ENCODE measurements around the gene TOR4A. TPM values are rescaled to one million over a fixed set of nuclear protein-coding genes. Genes with fewer than 3 reads are reported as not detected.
A peak's percentile ranks its signal among the peaks of the same experiment; 100 is the strongest.
"Not testable (repeated sequence)": the region's sequence is repeated elsewhere in the genome, so short reads cannot be mapped to it uniquely, and the experiment has no call there.

TOR4A gene
- total RNA-seq, 1 experiment from 2014 or later = 30.5 TPM

GRCh38 chr9:137237759-137238726 is 39.5 kb upstream of the TOR4A start:
- DNase-seq (ENCODE audit: extremely low read depth, low read depth) = no peak

GRCh38 chr9:137239541-137240200 is 37.9 kb upstream of the TOR4A start:
- not testable (repeated sequence) for DNase-seq (ENCODE audit: extremely low read depth, low read depth)

GRCh38 chr9:137240318-137240840 is 37.1 kb upstream of the TOR4A start:
- DNase-seq (ENCODE audit: extremely low read depth, low read depth) = peak; percentile 43

GRCh38 chr9:137240841-137241489 is 36.6 kb upstream of the TOR4A start, which contains the start of gene TUBB4B:
TUBB4B (plus strand) TSS chr9:137241287; CDS start chr9:137241361, 74 bp downstream.
- DNase-seq (ENCODE audit: extremely low read depth, low read depth) = peak; percentile 100

DNA sequence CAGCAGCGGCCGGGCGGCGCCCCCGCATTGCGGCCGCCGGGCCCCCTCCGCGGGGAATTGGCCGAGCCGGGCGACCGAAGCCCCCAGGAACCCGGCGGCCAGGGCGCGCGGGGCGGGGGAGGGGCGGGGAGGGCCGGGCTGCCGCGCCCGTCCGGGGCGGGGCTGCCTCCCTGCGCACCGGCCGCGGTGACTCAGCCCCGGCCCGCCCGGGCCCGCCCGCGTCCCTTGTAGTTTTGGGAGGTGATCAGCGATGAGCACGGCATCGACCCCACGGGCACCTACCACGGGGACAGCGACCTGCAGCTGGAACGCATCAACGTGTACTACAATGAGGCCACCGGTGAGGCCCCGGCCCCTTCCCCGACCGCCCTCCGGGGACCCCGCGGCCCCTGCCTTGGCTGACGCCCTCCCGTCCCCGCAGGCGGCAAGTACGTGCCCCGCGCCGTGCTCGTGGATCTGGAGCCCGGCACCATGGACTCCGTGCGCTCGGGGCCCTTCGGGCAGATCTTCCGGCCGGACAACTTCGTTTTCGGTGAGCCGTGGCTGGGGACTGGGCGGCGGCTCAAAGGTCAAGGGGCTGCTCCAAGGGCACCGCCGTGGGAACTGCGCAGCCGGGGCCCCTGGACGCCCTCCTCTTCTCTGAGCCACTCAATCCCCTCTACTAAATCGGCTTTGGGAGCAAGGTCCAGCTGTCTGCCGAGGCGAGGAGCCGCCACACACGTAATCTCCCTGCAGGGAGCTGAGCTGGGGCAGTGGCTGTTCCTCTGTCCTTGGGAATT is 35.8 kb upstream of the TOR4A start:
- DNase-seq (ENCODE audit: extremely low read depth, low read depth) = peak; percentile 55

DNA sequence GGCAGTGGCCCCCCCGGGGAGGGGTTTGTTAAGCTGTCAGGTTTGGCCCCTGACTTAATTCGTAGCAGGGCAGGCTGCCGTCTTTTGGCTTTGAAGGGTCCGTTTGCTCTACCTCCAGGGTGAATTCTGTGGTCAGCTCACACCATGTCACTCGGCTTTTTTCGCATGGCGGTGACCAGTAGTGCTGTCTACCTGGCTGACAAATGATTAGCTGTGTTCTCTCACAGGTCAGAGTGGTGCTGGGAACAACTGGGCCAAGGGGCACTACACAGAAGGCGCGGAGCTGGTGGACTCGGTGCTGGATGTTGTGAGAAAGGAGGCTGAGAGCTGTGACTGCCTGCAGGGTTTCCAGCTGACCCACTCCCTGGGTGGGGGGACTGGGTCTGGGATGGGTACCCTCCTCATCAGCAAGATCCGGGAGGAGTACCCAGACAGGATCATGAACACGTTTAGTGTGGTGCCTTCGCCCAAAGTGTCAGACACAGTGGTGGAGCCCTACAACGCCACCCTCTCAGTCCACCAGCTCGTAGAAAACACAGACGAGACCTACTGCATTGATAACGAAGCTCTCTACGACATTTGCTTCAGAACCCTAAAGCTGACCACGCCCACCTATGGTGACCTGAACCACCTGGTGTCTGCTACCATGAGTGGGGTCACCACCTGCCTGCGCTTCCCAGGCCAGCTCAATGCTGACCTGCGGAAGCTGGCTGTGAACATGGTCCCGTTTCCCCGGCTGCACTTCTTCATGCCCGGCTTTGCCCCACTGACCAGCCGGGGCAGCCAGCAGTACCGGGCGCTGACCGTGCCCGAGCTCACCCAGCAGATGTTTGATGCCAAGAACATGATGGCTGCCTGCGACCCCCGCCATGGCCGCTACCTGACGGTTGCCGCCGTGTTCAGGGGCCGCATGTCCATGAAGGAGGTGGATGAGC is 35.0 kb upstream of the TOR4A start:
- DNase-seq (ENCODE audit: extremely low read depth, low read depth) = no peak

DNA sequence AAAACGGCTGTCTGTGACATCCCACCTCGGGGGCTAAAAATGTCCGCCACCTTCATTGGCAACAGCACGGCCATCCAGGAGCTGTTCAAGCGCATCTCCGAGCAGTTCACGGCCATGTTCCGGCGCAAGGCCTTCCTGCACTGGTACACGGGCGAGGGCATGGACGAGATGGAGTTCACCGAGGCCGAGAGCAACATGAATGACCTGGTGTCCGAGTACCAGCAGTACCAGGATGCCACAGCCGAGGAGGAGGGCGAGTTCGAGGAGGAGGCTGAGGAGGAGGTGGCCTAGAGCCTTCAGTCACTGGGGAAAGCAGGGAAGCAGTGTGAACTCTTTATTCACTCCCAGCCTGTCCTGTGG is 34.3 kb upstream of the TOR4A start:
- not testable (repeated sequence) for DNase-seq (ENCODE audit: extremely low read depth, low read depth)

DNA sequence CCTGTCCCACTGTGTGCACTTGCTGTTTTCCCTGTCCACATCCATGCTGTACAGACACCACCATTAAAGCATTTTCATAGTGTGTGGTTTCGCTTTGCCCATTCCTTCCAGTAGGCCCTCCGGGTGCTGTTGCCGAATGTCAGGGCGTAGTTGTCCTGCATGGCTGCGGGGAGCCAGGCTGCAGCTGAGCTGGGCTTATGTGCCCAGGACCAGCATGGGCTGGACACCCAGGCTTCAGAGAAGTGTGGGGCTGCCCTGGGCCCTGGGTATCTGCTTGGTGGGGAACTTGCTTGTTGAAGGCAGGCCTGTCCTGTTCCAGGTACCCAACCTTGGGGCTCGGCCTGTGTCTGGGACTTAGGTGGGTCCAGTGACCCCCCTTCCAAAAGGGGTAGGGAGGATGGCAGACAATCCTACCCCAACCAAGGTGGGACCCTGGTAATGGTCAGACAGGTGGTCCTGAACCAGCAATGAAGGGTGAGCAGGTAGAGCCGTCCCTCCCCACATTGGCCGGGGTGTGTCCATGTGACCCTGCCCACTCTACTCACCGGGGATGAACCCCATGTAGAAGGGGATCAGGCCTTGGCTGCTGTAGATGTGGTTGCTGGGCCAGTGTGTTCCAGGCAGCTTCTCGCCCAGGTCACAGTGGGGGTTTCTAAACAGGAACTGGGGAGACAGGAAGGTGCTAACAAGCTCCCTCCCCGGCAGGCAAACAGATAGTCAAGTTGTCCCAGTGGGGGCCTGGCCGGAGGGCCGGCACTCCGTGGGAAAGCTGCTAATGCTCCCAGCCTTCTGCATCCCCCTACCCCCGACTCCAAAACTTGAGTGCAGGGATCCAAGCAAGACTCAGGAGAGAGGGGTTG is 33.7 kb upstream of the TOR4A start:
- DNase-seq (ENCODE audit: extremely low read depth, low read depth) = no peak

DNA sequence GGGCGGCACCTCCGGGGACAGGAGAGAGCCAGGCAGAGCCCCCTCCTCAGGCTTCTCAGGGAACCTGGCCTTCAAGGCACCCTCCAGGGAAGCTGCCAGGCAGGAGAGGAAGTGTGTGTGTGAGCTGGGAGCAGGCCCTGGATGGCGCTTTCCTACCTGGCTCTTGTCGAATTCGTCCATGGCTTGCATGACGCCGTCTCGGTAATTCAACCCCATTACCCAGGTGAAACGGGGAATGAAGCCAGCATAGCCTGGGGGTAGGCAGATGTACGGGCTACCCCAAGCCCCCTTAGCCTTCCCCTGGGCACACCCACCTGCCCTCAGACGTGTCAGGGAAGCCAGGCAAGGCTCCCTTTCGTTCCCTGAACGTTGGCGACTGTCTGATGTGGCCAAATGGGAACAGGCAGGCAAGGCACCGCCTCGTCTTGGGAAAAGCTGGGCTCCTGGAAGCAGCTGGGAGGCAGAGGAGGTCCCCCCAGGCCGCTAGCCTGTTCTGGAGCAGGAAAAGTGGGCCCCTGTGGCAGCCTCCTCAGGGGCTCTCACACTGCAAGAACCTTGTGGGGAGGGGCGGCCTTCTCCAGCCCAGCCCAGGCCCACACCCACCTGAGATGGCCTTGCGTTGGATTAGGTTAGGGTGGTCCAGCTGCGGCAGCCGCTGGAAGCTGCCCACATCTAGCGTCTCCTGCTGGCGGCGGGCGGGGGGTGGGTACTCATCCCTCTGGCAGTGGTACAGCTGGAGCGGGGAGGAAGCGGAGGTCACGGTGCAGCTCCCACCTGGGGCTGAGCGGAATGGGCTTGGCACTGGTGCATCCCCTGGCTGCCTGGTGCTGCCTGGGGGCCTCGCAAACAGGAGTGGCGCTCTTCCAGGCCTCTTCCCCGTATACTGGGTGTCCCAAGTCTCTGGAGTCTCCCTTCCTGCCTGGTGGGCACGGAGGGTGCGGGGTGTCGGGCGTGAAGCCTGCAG is 32.8 kb upstream of the TOR4A start:
- no peak for DNase-seq (ENCODE audit: extremely low read depth, low read depth)

- DNase-seq (ENCODE audit: extremely low read depth, low read depth) = no peak
Observed at GRCh38 chr9:137245450-137246421, 31.8 kb upstream of the TOR4A start.

DNA sequence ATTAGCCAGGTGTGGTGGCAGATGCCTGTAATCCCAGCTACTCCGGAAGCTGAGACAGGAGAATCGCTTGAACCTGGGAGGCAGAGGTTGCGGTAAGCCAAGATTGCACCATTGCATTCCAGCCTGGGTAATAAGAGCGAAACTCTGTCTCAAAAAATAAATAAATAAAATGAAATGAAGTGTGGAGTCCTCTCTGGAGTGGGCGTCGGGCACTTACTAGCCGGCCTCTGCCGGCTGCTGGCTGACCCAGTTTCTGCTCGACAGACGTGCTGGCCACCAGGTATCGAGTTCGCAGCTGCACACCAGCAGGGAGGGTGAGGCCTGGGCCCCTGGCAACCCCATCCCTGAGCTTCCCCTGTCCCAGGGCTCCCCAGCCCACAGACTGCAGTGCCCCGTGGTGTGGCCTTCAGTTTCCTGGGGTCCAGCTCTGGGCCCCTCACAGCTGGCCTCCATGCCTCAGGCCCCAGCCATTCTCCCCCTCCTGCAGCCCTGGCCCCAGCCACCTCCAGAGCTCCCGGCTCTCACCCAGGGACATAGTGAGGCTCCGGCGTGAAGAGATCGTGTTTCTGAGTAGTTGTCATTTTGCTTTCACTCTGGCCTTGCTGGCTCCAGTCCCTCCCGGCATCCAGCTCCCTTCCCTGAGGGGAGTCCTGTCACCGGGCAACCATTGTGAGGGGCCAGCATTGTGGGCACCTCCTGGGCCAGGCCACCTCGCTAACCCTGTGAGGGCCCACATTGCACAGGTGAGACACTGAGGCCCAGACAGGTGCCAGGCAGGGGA is 30.2 kb upstream of the TOR4A start:
- DNase-seq (ENCODE audit: extremely low read depth, low read depth) = no peak

DNA sequence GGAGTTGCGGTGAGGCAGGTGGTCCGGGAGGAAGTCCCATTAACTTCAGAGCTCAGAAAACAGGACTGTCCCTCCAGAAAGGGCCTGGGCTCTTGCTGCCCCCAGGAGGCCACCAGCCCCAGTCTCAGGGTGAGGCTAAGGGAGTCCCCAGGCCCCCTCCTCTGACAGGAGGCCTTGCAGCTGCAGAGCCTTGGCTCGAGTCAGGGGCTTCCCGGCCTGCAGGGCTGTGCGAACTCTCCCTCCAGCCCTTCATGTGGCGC is 29.7 kb upstream of the TOR4A start:
- no peak for DNase-seq (ENCODE audit: extremely low read depth, low read depth)

- no peak for DNase-seq (ENCODE audit: extremely low read depth, low read depth)
Observed at GRCh38 chr9:137250329-137251193, 27.0 kb upstream of the TOR4A start.

GRCh38 chr9:137251194-137251461 is 26.4 kb upstream of the TOR4A start, which contains the start of gene STPG3:
STPG3 (plus strand) TSS chr9:137251286; CDS start chr9:137251287, 1 bp downstream.
- DNase-seq (ENCODE audit: extremely low read depth, low read depth) = no peak

Measured in NCI-H460 (cell line).